ENCODE data around the gene TEX13B.

DNA sequence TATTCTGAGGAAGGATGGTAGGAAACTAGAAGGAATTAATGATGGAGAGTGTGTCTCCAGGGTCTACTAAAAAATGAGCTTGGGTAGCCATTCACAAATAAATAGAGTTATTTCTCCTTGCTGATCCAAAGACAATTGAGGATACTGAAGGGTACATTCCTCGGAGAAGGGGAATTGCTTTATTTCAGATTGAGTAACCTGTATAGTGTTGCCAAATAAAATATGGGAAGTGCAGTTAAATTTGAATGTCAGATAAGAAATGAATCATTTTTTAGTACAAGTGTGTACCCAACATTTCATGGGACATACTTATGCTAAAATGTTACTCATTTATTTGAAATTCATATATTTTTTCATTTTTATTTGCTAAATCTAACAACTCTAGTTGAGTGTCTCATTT, 46.7 kb upstream of the TEX13B start:
- TF ChIP-seq, protein P1, sequence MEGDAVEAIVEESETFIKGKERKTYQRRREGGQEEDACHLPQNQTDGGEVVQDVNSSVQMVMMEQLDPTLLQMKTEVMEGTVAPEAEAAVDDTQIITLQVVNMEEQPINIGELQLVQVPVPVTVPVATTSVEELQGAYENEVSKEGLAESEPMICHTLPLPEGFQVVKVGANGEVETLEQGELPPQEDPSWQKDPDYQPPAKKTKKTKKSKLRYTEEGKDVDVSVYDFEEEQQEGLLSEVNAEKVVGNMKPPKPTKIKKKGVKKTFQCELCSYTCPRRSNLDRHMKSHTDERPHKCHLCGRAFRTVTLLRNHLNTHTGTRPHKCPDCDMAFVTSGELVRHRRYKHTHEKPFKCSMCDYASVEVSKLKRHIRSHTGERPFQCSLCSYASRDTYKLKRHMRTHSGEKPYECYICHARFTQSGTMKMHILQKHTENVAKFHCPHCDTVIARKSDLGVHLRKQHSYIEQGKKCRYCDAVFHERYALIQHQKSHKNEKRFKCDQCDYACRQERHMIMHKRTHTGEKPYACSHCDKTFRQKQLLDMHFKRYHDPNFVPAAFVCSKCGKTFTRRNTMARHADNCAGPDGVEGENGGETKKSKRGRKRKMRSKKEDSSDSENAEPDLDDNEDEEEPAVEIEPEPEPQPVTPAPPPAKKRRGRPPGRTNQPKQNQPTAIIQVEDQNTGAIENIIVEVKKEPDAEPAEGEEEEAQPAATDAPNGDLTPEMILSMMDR (IDR thresholded peaks at IDR 0.05; ENCODE audit: insufficient read depth, low read length), result no peak
- no peak for TF ChIP-seq GABPA (IDR thresholded peaks at IDR 0.05; ENCODE audit: low read depth)
